GM18951 (cell line): ENCODE measurements around the gene PPIL6.
"Not testable (repeated sequence)": the region's sequence is repeated elsewhere in the genome, so short reads cannot be mapped to it uniquely, and the experiment has no call there.

Experiments
- POLR2A ChIP-seq: IDR thresholded peaks from 4 replicates; pipeline ENCODE4 v1.6.1; 2011; ENCODE audit warnings: mild to moderate bottlenecking; ENCODE audit not compliant: insufficient read length, insufficient read depth; ENCODE audit errors: extremely low read depth
- in situ Hi-C: fragments of 300-500 bp; cut with MboI; formaldehyde crosslinking; loops from one replicate; pipeline ENCODE4 v1.12.0; 2022; ENCODE audit warnings: low sequenced_read_pairs, mixed read lengths, inconsistent platforms; ENCODE audit not compliant: unreplicated experiment

Gene PPIL6

GRCh38 chr6:109370336-109370735 is 70.1 kb downstream of the PPIL6 start:
- in situ Hi-C loops: no loop called here
- no peak for TF ChIP-seq POLR2A

DNA sequence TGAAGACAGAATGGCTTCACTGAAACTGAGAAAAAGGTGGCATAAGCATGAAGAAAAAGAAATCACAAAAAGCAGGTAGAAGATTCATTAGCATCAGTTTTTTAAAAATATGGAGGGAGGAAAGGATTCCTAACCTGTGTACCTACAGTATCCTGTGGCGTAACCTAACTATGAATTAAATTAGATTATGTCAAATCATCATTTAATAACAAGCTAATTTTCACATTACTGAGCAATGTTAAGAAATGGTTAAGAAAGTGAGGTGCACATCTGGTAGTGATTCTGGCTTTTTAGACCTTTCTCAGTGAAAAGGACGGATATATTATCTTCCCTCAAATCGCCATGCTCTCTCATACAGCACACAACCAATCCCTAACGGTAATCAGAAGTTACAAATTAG is 70.7 kb downstream of the PPIL6 start:
- no peak for TF ChIP-seq POLR2A
- in situ Hi-C loops: no loop called here

- in situ Hi-C loops: not testable (repeated sequence)
Observed at GRCh38 chr6:109364382-109365078, 75.9 kb downstream of the PPIL6 start.

- in situ Hi-C loops: no loop called here
- no peak for TF ChIP-seq POLR2A
Observed at GRCh38 chr6:109363753-109364152, 76.7 kb downstream of the PPIL6 start.

DNA sequence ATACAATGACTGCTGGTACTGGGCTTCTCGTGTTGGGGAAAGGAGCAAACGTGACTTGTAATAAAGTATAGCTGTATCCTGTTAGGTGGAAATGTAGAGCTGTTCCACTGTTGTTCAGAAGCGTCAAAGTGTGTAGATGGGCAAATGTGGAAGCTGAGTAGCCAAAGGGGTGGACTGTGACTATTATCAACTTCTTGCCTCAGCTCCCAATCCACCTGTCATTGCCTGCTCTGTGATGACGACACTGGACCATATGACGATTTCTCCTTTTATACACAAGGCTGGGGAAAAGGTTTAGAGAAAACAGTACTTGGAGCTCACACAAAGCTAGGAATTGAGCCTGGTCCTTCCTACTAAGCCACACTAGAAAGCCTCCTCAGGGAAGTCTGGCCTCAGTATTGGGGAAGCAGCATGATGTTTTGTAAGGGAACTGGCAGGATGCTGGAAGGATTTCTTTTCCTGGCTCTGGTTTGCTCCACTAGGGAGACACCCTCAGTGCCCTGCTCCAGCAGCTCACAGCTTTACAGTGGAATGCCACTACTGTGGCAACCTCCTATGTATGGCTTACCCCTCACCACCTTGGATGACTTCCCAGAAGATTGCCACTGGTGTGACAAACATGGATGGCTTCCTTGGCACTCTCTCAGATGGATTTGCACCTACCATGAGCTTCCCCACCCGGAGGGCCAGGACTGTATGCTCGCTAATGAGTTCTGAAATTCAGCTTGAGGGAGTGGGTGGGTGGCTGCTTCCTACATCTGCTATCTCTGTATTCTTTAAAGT is 78.1 kb downstream of the PPIL6 start:
- no peak for TF ChIP-seq POLR2A
- in situ Hi-C loops: no loop called here

DNA sequence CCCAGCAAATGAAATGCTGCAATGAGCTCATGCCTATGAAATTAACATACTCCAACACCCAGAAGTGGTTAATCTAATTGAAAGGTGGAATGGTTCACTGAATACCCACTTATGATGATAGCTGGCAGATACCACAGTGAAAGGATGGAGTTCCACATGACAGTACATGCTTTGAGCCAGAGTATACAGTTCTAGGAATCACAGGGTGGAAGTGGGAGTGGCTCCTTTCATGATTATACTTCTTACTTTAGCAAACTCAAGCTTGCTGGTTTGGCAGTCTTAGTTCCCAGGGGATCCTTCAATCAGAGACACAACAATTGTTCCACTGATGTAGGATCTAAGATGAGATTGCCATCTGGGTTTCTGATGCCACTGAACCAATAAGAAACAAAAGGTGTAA is 79.6 kb downstream of the PPIL6 start:
- in situ Hi-C loops: no loop called here
- no peak for TF ChIP-seq POLR2A

- TF ChIP-seq POLR2A: no peak
- in situ Hi-C loops: no loop called here
Observed at GRCh38 chr6:109360281-109360680, 80.1 kb downstream of the PPIL6 start.

DNA sequence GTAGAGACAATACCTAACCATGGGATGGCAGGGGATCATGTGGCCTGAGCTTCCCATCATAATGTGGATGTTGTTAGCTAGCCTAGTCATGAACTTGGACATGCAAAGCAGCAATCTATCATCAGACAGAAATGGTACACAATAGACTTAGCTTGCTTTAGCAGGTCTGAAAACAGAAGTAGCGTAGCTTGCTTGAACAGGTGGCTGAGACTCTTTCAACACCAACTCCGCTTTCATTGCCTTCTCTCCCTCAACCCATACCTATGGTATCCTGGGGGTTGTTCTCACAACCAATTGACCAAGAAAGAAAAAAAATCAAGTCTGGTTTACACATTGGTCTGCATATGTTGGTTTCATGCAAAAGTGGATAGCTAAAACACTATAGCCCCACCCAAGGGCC is 81.2 kb downstream of the PPIL6 start:
- no peak for TF ChIP-seq POLR2A
- in situ Hi-C loops: no loop called here

GRCh38 chr6:109358204-109358603 is 82.2 kb downstream of the PPIL6 start:
- no peak for TF ChIP-seq POLR2A
- in situ Hi-C loops: no loop called here

GRCh38 chr6:109356237-109356636 is 84.2 kb downstream of the PPIL6 start:
- no peak for TF ChIP-seq POLR2A
- in situ Hi-C loops: no loop called here

- TF ChIP-seq POLR2A: no peak
- in situ Hi-C loops: no loop called here
Observed at GRCh38 chr6:109351231-109352130, 88.9 kb downstream of the PPIL6 start.

- TF ChIP-seq POLR2A: no peak
- in situ Hi-C loops: no loop called here
Observed at GRCh38 chr6:109349419-109349987, 90.9 kb downstream of the PPIL6 start.

DNA sequence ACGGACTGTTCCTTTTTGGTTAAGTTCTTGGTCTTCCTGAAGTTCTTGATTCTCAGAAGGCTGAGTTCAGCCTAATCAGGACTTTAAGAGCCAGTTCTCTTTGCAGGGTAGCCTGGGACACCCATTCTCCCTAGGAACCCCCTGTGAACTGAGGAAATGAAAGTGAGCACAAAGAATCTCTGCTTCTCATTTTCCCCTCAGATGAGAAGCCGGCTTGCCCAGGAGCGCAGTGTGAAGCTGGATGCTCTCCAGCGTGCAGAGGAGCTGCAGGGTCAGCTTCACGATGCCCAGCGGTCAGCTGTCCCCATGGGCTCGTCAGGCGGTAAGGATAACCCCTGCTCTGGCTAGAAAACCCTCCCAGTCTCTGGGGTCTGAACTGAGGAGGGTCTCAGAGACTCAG is 92.2 kb downstream of the PPIL6 start:
- no peak for TF ChIP-seq POLR2A
- in situ Hi-C loops: no loop called here
